SK-N-SH (cell line): ENCODE measurements around the gene STRIT1. TPM values are rescaled to one million over a fixed set of nuclear protein-coding genes. Genes with fewer than 3 reads are reported as not detected.

Experiments used
- CTCF ChIA-PET: fragments of 300-600, 350-600 bp; formaldehyde crosslinking; extraction: SDS; loops from one replicate; lab custom pipeline; 2021; lab: Yijun Ruan, JAX
- POLR2A ChIA-PET: fragments of 350-600 bp; sonication (Branson Sonifier 250); formaldehyde crosslinking; extraction: SDS; loops from one replicate; lab custom pipeline; 2020; ENCODE audit warnings: antibody characterized with exemption, inconsistent platforms; lab: Yijun Ruan, JAX
- DNase-seq: peaks from one replicate; pipeline ENCODE4 v3.0.0; 2012
- H2AFZ ChIP-seq: fragments of 200-600 bp; sonication (generic); 2 replicates; pipeline ENCODE4 v1.8.1; 2016; ENCODE audit warnings: antibody characterized with exemption, mild to moderate bottlenecking, low read depth
- H3F3A ChIP-seq: fragments of 200-600 bp; sonication (generic); replicated peaks from 2 replicates; pipeline ENCODE3; 2016; ENCODE audit warnings: antibody characterized with exemption, mild to moderate bottlenecking; ENCODE audit not compliant: insufficient read depth
- H3K27ac ChIP-seq, 2 experiments: fragments of 200-500 bp in 1 of 2; fragments of 200-600 bp in 1 of 2; sonication (Bioruptor generic) in 1 of 2; sonication (generic), shearing (Covaris generic) in 1 of 2; 2 replicates each; pipeline versions ENCODE4 v1.5.1 to v1.6.1; 2014 to 2016; ENCODE audit warnings: low read depth in 2 of 2, inconsistent platforms in 1 of 2, low read length in 1 of 2, mild to moderate bottlenecking in 1 of 2, mixed read lengths in 1 of 2
- H3K27me3 ChIP-seq: fragments of 200-600 bp; sonication (generic), shearing (Covaris generic); 2 replicates; pipeline ENCODE4 v1.6.1; 2016; ENCODE audit warnings: mixed run types; ENCODE audit not compliant: insufficient read depth
- H3K36me3 ChIP-seq, 2 experiments: fragments of 200-500 bp in 1 of 2; fragments of 200-600 bp in 1 of 2; sonication (Bioruptor generic) in 1 of 2; sonication (generic) in 1 of 2; replicated peaks in 1 of 2; 2 replicates each; pipeline versions ENCODE3 to v1.5.1; 2014 to 2016; ENCODE audit warnings: low read length in 1 of 2, mild to moderate bottlenecking in 1 of 2; ENCODE audit not compliant: insufficient read depth in 2 of 2, control insufficient read depth in 1 of 2
- H3K4me1 ChIP-seq, 2 experiments: fragments of 200-500 bp in 1 of 2; fragments of 200-600 bp in 1 of 2; sonication (Bioruptor generic) in 1 of 2; sonication (generic), shearing (Covaris generic) in 1 of 2; 2 replicates each; pipeline versions ENCODE4 v1.5.1 to v1.6.1; 2014 to 2016; ENCODE audit warnings: low read depth in 1 of 2, low read length in 1 of 2, mixed run types in 1 of 2; ENCODE audit not compliant: insufficient read depth in 2 of 2, control insufficient read depth in 1 of 2
- H3K4me2 ChIP-seq: fragments of 200-600 bp; sonication (generic), shearing (Covaris generic); 2 replicates; pipeline ENCODE4 v1.6.1; 2017; ENCODE audit warnings: mixed run types
- H3K4me3 ChIP-seq, 2 experiments: fragments of 200-500 bp in 1 of 2; fragments of 200-600 bp in 1 of 2; sonication (Bioruptor generic) in 1 of 2; sonication (generic), shearing (Covaris generic) in 1 of 2; 2 replicates each; pipeline versions ENCODE4 v1.5.1 to v1.8.1; 2014 to 2016; ENCODE audit warnings: low read depth in 2 of 2, inconsistent platforms in 1 of 2, low read length in 1 of 2, mild to moderate bottlenecking in 1 of 2, mixed read lengths in 1 of 2, moderate library complexity in 1 of 2
- H3K79me2 ChIP-seq: fragments of 200-600 bp; sonication (generic); 2 replicates; pipeline ENCODE4 v1.8.1; 2017; ENCODE audit warnings: mild to moderate bottlenecking; ENCODE audit not compliant: insufficient read depth
- H3K9ac ChIP-seq: fragments of 200-600 bp; sonication (generic); 2 replicates; pipeline ENCODE4 v1.6.1; 2017; ENCODE audit warnings: mixed run types
- H3K9me2 ChIP-seq: fragments of 200-600 bp; sonication (generic); 2 replicates; pipeline ENCODE4 v1.6.1; 2017; ENCODE audit warnings: mixed run types
- H3K9me3 ChIP-seq: fragments of 200-600 bp; sonication (generic); 2 replicates; pipeline ENCODE4 v1.6.1; 2017; ENCODE audit warnings: mixed run types, mild to moderate bottlenecking, moderate library complexity
- H4K20me1 ChIP-seq: fragments of 200-600 bp; sonication (generic); 2 replicates; pipeline ENCODE4 v1.6.1; 2017; ENCODE audit warnings: mild to moderate bottlenecking, mixed run types; ENCODE audit not compliant: insufficient read depth
- CHD2 ChIP-seq: fragments of 150-350 bp; IDR thresholded peaks from 2 replicates; pipeline ENCODE4 v1.6.1; 2018; ENCODE audit warnings: low read length; ENCODE audit not compliant: partially characterized antibody
- ELF1 ChIP-seq: IDR thresholded peaks from 2 replicates; pipeline ENCODE4 v1.4.0; 2012
- EP300 ChIP-seq, 2 experiments: IDR thresholded peaks; 2 replicates each; pipeline versions ENCODE4 v1.4.0 to v1.6.1; 2012; ENCODE audit warnings: borderline replicate concordance in 1 of 2, low read depth in 1 of 2, low read length in 1 of 2
- EZH2phosphoT487 ChIP-seq: fragments of 200-600 bp; sonication (generic); IDR thresholded peaks from 2 replicates; pipeline ENCODE4 v1.6.1; 2017; ENCODE audit warnings: low read depth, mixed run types, mild to moderate bottlenecking, antibody characterized with exemption, moderate library complexity, borderline replicate concordance
- FOSL2 ChIP-seq: IDR thresholded peaks from 2 replicates; pipeline ENCODE4 v1.4.0; 2012; ENCODE audit warnings: low read depth, mild to moderate bottlenecking, moderate library complexity, borderline replicate concordance
- FOXJ3 ChIP-seq: sonication (generic); formaldehyde crosslinking; IDR thresholded peaks from 2 replicates; pipeline ENCODE4 v1.5.1; 2020; ENCODE audit warnings: mild to moderate bottlenecking, missing genetic modification reagents
- GABPA ChIP-seq: IDR thresholded peaks from 2 replicates; pipeline ENCODE4 v1.4.0; 2012; ENCODE audit warnings: low read depth, mild to moderate bottlenecking
- MAX ChIP-seq: IDR thresholded peaks from 2 replicates; pipeline ENCODE4 v1.4.0; 2012; ENCODE audit warnings: low read depth
- NFIC ChIP-seq: IDR thresholded peaks from 2 replicates; pipeline ENCODE4 v1.4.0; 2012; ENCODE audit warnings: borderline replicate concordance
- RAD21 ChIP-seq: IDR thresholded peaks from 2 replicates; pipeline ENCODE4 v1.6.1; 2012; ENCODE audit warnings: mild to moderate bottlenecking, low read length
- RCOR1 ChIP-seq: fragments of 150-350 bp; IDR thresholded peaks from 2 replicates; pipeline ENCODE4 v1.6.1; 2017; ENCODE audit warnings: antibody characterized with exemption, low read length
- RXRA ChIP-seq: IDR thresholded peaks from 2 replicates; pipeline ENCODE4 v1.4.0; 2012; ENCODE audit warnings: low read depth, mild to moderate bottlenecking, borderline replicate concordance
- SIN3A ChIP-seq: IDR thresholded peaks from 2 replicates; pipeline ENCODE4 v1.6.1; 2012; ENCODE audit warnings: low read depth, mild to moderate bottlenecking, low read length, moderate library complexity, borderline replicate concordance
- SMC3 ChIP-seq: IDR thresholded peaks from 2 replicates; pipeline ENCODE4 v1.6.1; 2012; ENCODE audit warnings: low read depth, low read length, improper control_type of control experiment
- TAF1 ChIP-seq: IDR thresholded peaks from 2 replicates; pipeline ENCODE4 v1.6.1; 2012; ENCODE audit warnings: low read depth, mild to moderate bottlenecking, low read length, moderate library complexity, borderline replicate concordance
- TEAD4 ChIP-seq: IDR thresholded peaks from 2 replicates; pipeline ENCODE4 v1.4.0; 2012; ENCODE audit warnings: mild to moderate bottlenecking, borderline replicate concordance; ENCODE audit not compliant: insufficient read depth
- YY1 ChIP-seq: IDR thresholded peaks from 2 replicates; pipeline ENCODE4 v1.4.0; 2012; ENCODE audit warnings: low read depth, mild to moderate bottlenecking
- WGBS: methylation state at CpG from one replicate; pipeline ENCODE4 v1.1.6; 2017; ENCODE audit warnings: low lambda C conversion rate; 5-methylcytosine and 5-hydroxymethylcytosine counted together
- polyA plus RNA-seq, 3 experiments: library from polyadenylated mRNA; depleted of rRNA; stranded (reverse); fragments of >200 nt; gene quantifications; 2 replicates each; pipeline ENCODE4 v1.2.3, GENCODE V29; 2012
- TF ChIP-seq, protein P1 (sequence below): IDR thresholded peaks from 2 replicates; pipeline ENCODE4 v1.4.0; 2012; ENCODE audit warnings: low read depth, borderline replicate concordance
- TF ChIP-seq, protein P2 (sequence below): IDR thresholded peaks from 2 replicates; pipeline ENCODE4 v1.4.0; 2012; ENCODE audit warnings: low read depth, borderline replicate concordance
- TF ChIP-seq, protein P3 (sequence below): IDR thresholded peaks from 2 replicates; pipeline ENCODE4 v1.6.1; 2012; ENCODE audit warnings: mild to moderate bottlenecking, low read depth, low read length, moderate library complexity

STRIT1 gene
- polyA plus RNA-seq, 1 of the 3 experiments (the other 2 are of a cell fraction), result not detected

- TF ChIP-seq, protein P1, sequence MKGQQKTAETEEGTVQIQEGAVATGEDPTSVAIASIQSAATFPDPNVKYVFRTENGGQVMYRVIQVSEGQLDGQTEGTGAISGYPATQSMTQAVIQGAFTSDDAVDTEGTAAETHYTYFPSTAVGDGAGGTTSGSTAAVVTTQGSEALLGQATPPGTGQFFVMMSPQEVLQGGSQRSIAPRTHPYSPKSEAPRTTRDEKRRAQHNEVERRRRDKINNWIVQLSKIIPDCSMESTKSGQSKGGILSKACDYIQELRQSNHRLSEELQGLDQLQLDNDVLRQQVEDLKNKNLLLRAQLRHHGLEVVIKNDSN, result no peak
- no peak for TF ChIP-seq MAX
- TF ChIP-seq, protein P2, sequence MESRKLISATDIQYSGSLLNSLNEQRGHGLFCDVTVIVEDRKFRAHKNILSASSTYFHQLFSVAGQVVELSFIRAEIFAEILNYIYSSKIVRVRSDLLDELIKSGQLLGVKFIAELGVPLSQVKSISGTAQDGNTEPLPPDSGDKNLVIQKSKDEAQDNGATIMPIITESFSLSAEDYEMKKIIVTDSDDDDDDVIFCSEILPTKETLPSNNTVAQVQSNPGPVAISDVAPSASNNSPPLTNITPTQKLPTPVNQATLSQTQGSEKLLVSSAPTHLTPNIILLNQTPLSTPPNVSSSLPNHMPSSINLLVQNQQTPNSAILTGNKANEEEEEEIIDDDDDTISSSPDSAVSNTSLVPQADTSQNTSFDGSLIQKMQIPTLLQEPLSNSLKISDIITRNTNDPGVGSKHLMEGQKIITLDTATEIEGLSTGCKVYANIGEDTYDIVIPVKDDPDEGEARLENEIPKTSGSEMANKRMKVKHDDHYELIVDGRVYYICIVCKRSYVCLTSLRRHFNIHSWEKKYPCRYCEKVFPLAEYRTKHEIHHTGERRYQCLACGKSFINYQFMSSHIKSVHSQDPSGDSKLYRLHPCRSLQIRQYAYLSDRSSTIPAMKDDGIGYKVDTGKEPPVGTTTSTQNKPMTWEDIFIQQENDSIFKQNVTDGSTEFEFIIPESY, result no peak
- Histone ChIP-seq H3K9ac (no peak overlapping the region), H4K20me1 (no peaks in the 10 kb centered on the region), H3K9me2 (no peaks in the 10 kb centered on the region), H3K4me2 (no peak overlapping the region), H3K9me3 (0 out of 2 replicates have a peak, but pooled peaks cover 3% of the 10 kb centered on the region), H3K36me3 (no peaks in the 10 kb centered on the region), H2AFZ (no peak overlapping the region), H3K79me2 (no peaks in the 10 kb centered on the region), H3K27me3 (no peaks in the 10 kb centered on the region), H3F3A (no peaks in the 10 kb centered on the region), H3K4me1 (no peaks in the 10 kb centered on the region), H3K27ac (no peak overlapping the region), H3K4me3 (no peak overlapping the region)
- 38% methylated on average over 1 of the region's 1 CpG for WGBS
- no peak for DNase-seq
- CTCF ChIA-PET, result no interaction called here
- POLR2A ChIA-PET, result no interaction called here
Measured at GRCh38 chr3:155262295-155262694, 31.2 kb downstream of the STRIT1 start.

GRCh38 chr3:155254445-155254844, 39.0 kb downstream of the STRIT1 start:
- H3K9ac ChIP-seq, result no peak overlapping the region
- 54% methylated on average over 2 of the region's 2 CpGs for WGBS
- CTCF ChIA-PET, result no interaction called here
- TF ChIP-seq, protein P2, result no peak
- TF ChIP-seq RAD21 (no peak), TAF1 (no peak), CHD2 (no peak), EP300 (IDR thresholded peaks at IDR 0.05; ENCODE audit: borderline replicate concordance in 1 of 2, low read depth in 1 of 2, low read length in 1 of 2) (no peak), ELF1 (no peak), FOXJ3 (CRISPR knock-in tag) (no peak), SMC3 (no peak), SIN3A (no peak), RXRA (no peak), NFIC (no peak), EZH2phosphoT487 (no peak), GABPA (no peak), YY1 (no peak), FOSL2 (no peak), TEAD4 (no peak), RCOR1 (no peak)
- TF ChIP-seq, protein P3, sequence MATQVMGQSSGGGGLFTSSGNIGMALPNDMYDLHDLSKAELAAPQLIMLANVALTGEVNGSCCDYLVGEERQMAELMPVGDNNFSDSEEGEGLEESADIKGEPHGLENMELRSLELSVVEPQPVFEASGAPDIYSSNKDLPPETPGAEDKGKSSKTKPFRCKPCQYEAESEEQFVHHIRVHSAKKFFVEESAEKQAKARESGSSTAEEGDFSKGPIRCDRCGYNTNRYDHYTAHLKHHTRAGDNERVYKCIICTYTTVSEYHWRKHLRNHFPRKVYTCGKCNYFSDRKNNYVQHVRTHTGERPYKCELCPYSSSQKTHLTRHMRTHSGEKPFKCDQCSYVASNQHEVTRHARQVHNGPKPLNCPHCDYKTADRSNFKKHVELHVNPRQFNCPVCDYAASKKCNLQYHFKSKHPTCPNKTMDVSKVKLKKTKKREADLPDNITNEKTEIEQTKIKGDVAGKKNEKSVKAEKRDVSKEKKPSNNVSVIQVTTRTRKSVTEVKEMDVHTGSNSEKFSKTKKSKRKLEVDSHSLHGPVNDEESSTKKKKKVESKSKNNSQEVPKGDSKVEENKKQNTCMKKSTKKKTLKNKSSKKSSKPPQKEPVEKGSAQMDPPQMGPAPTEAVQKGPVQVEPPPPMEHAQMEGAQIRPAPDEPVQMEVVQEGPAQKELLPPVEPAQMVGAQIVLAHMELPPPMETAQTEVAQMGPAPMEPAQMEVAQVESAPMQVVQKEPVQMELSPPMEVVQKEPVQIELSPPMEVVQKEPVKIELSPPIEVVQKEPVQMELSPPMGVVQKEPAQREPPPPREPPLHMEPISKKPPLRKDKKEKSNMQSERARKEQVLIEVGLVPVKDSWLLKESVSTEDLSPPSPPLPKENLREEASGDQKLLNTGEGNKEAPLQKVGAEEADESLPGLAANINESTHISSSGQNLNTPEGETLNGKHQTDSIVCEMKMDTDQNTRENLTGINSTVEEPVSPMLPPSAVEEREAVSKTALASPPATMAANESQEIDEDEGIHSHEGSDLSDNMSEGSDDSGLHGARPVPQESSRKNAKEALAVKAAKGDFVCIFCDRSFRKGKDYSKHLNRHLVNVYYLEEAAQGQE, result no peak

More at GRCh38 chr3:155254445-155254844, 39.0 kb downstream of the STRIT1 start:
- no peaks in the 10 kb centered on the region for H3K9me3 ChIP-seq
- H2AFZ ChIP-seq, result no peak overlapping the region
- H3K4me2 ChIP-seq, result no peak overlapping the region
- no peak overlapping the region for H3K4me3 ChIP-seq
- POLR2A ChIA-PET, result no interaction called here
- H3K9me2 ChIP-seq, result no peaks in the 10 kb centered on the region
- H3F3A ChIP-seq, result no peaks in the 10 kb centered on the region
- H3K36me3 ChIP-seq, result no peaks in the 10 kb centered on the region
- no peaks in the 10 kb centered on the region for H3K79me2 ChIP-seq
- no peaks in the 10 kb centered on the region for H3K27me3 ChIP-seq
- DNase-seq, result no peak
- no peaks in the 10 kb centered on the region for H4K20me1 ChIP-seq
- H3K27ac ChIP-seq, result no peak overlapping the region
- no peaks in the 10 kb centered on the region for H3K4me1 ChIP-seq
